Keratinocyte (primary cell): Measurements from ENCODE around the gene KRT78.

Experiments
- CTCF ChIP-seq, 3 experiments: IDR thresholded peaks in 1 of 3; conservative IDR thresholded peaks in 1 of 3; optimal IDR thresholded peaks in 1 of 3; 2 replicates in 2 of 3; 3 replicates in 1 of 3; pipeline versions ENCODE3 to v1.5.1; 2011; ENCODE audit warnings: low read length in 3 of 3, mild to moderate bottlenecking in 3 of 3, moderate library complexity in 2 of 3, control low read depth in 1 of 3, inconsistent platforms in 1 of 3; ENCODE audit not compliant: insufficient read depth in 2 of 3; ENCODE audit errors: extremely low read depth in 1 of 3
- EZH2 ChIP-seq: IDR thresholded peaks from one replicate; pipeline ENCODE4 v1.6.1; 2012; ENCODE audit warnings: inconsistent platforms, mild to moderate bottlenecking, low read length, moderate library complexity

GRCh38 chr12:52798003-52798670 is 50.7 kb downstream of the KRT78 start:
- TF ChIP-seq CTCF (optimal IDR thresholded peaks at IDR 0.05 in 1 of 3, IDR thresholded peaks at IDR 0.05 in 1 of 3, conservative IDR thresholded peaks at IDR 0.05 in 1 of 3; ENCODE audit: extremely low read depth in 1 of 3, insufficient read depth in 2 of 3, low read length in 3 of 3) (no peak), EZH2 (no peak)
